Activated CD4-positive, CD25-positive, alpha-beta regulatory T cell (primary cell): ENCODE measurements around the gene VTN.
A peak's percentile ranks its signal among the peaks of the same experiment; 100 is the strongest.

ENCODE experiments used
- DNase-seq, 4 experiments: peaks; one replicate each; lab custom pipeline; 2025; lab: John Stamatoyannopoulos, UW

Gene VTN

DNA sequence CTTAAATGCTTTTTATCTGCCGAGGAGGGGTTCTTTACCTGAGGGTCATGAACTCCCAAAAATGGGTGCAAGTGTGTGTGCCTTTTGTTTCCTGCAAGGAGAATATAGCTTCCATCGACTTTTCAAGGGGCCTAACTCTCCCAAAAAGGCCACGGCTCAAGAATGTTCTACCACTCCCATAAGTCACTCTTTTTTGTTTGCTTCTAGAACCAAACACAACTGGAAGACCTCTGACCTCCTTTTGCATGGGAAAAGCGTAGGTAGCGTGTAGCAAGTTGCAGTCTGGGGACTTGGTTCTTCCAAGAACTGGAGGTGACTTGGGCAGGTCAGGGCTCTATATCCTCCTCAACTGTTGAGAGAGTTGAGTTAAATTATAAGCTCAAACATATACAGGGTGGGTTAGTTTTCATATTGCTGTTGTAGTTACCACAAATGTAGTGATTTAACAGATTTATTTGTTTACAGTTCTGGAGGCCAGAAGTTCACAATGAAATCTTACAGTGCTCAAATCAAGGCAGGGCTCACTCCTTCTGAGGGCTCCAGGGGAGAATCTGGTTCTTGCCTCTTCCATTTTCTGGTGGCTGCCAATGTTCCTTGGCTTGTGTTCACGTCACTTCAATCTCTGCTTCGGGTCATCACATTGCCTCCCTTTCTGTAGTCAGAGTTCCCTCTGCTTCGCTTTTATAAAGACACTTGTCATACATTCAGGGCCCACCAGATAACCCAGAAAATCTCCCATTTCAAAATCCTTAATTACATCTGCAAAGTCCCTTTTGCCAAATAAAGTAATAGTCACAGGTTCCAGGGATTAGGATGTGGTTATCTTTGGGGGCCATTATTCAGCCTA, 49.7 kb downstream of the VTN start:
- DNase-seq: no peak

GRCh38 chr17:28319598-28319935, 50.5 kb downstream of the VTN start:
- no peak for DNase-seq

- DNase-seq: peak; percentile 87 to 90 (median 88)
Observed at GRCh38 chr17:28318759-28319597, 51.1 kb downstream of the VTN start, which contains the start of gene TMEM97. TMEM97 (plus strand) TSS chr17:28319200; CDS start chr17:28319240, 40 bp downstream.

DNA sequence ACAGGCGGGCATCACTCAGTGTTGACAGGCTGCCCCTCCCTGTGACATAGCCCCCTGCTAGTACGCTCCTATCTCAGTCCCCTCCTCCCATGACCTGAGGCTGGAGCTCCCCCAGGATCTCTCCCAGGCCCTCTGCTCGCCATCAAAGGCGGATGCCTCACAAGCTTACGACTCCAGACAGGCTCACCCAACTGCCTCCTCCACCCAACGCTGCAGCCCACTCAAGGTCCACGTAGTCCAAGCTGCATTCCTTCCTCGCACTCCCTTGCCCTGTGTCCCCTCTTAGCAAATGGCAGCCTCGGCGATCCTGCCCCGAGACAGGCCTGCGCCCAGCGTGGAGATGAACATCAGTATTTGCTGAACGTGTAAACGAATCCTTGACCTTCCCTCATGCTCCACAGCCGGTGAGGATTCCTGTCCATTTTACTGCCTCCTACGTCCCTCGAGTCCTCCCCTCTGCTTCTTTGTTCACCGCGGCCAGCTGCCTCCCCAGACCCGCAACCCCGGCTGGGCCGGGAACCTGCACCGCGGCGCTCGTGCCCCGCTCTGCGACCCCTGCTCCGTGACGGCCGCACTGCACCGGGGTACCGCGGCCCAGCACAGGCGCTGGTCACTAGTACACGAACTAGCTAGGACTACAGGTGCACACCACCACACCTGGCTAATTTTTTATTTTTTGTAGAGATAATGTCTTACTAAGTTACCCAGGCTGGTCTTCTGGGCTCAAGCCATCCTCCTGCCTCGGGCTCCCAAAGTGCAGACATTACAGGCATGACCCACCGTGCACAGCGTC, 51.9 kb downstream of the VTN start:
- DNase-seq: no peak
